Vagina (tissue), 2 donors: Measurements from ENCODE around the gene PTK6. TPM values are rescaled to one million over a fixed set of nuclear protein-coding genes. Genes with fewer than 3 reads are reported as not detected.

Source experiments
- DNase-seq, 2 donors: peaks; one replicate each; pipeline ENCODE4 v3.0.0-alpha.2; 2017; ENCODE audit errors: extremely low spot score in 2 of 2
- H3K27ac ChIP-seq: fragments of 200-600 bp; sonication (generic); one replicate; pipeline ENCODE4 v1.5.1; 2019
- H3K27me3 ChIP-seq: fragments of 200-600 bp; sonication (generic); one replicate; pipeline ENCODE4 v1.5.1; 2019
- H3K36me3 ChIP-seq, 2 donors: fragments of 200-600 bp; sonication (generic); one replicate each; pipeline ENCODE4 v1.5.1; 2017 to 2019
- H3K4me1 ChIP-seq: fragments of 200-600 bp; sonication (generic); one replicate; pipeline ENCODE4 v1.5.1; 2019
- H3K4me3 ChIP-seq, 2 donors: fragments of 200-600 bp; sonication (generic); 1 replicate in 1 of 2; 2 replicates in 1 of 2; pipeline ENCODE4 v1.5.1; 2016 to 2019
- H3K9me3 ChIP-seq: fragments of 200-600 bp; sonication (generic); one replicate; pipeline ENCODE4 v1.5.1; 2019
- CTCF ChIP-seq, 3 experiments: fragments of 450-650 bp in 2 of 3; fragments of 200-600 bp in 1 of 3; sonication (generic) in 1 of 3; IDR thresholded peaks; one replicate each; pipeline ENCODE4 v1.5.1; 2017 to 2019; ENCODE audit warnings: antibody characterized with exemption in 3 of 3, mild to moderate bottlenecking in 2 of 3, moderate library complexity in 2 of 3
- POLR2A ChIP-seq, 2 donors: fragments of 450-650 bp; IDR thresholded peaks; one replicate each; pipeline ENCODE4 v1.6.1; 2017; ENCODE audit warnings: antibody characterized with exemption in 2 of 2, mild to moderate bottlenecking in 2 of 2, moderate library complexity in 2 of 2
- POLR2AphosphoS5 ChIP-seq, 2 donors: sonication (generic); formaldehyde crosslinking; IDR thresholded peaks; one replicate each; pipeline ENCODE4 v1.9.0; 2017; ENCODE audit warnings: antibody characterized with exemption in 2 of 2, mild to moderate bottlenecking in 2 of 2, low read depth in 1 of 2; ENCODE audit not compliant: insufficient read depth in 1 of 2
- intact Hi-C: fragments of 100-400 bp; cut with DNase I; formaldehyde crosslinking; loops from one replicate; pipeline ENCODE4 v1.15.1; 2023
- total RNA-seq: library from RNA; depleted of rRNA; stranded (reverse); fragments of >200 nt; gene quantifications from one replicate; pipeline ENCODE4 v1.2.3, GENCODE V29; 2016

The PTK6 gene
- total RNA-seq, 1 donor from 2014 or later, result 25.8 TPM

- Histone ChIP-seq H3K27me3 (peaks cover 12% of the 10 kb centered on the region), H3K27ac (no peak overlapping the region), H3K9me3 (no peaks in the 10 kb centered on the region), H3K4me1 (peaks cover 14% of the 10 kb centered on the region), H3K4me3 (no peak overlapping the region), H3K36me3 (no peaks in the 10 kb centered on the region)
- DNase-seq, result no peak
- intact Hi-C loops, result no loop called here
- TF ChIP-seq CTCF (IDR thresholded peaks at IDR 0.05) (no peak), POLR2AphosphoS5 (IDR thresholded peaks at IDR 0.05; ENCODE audit: insufficient read depth in 1 of 2, low read depth in 1 of 2) (no peak), POLR2A (IDR thresholded peaks at IDR 0.05) (no peak)
These were observed 43.1 kb downstream of the PTK6 start for GRCh38 chr20:63494084-63494419.

- Histone ChIP-seq H3K9me3 (no peaks in the 10 kb centered on the region), H3K36me3 (no peaks in the 10 kb centered on the region), H3K4me1 (peaks cover 14% of the 10 kb centered on the region), H3K27ac (no peak overlapping the region), H3K27me3 (peaks cover 12% of the 10 kb centered on the region), H3K4me3 (no peak overlapping the region)
- intact Hi-C loops, result no loop called here
- TF ChIP-seq CTCF (IDR thresholded peaks at IDR 0.05) (no peak), POLR2AphosphoS5 (IDR thresholded peaks at IDR 0.05; ENCODE audit: insufficient read depth in 1 of 2, low read depth in 1 of 2) (no peak), POLR2A (IDR thresholded peaks at IDR 0.05) (no peak)
- DNase-seq, result no peak
These were observed 43.6 kb downstream of the PTK6 start for GRCh38 chr20:63493563-63494020.

GRCh38 chr20:63492982-63493381, 44.2 kb downstream of the PTK6 start:
- Histone ChIP-seq H3K36me3 (no peaks in the 10 kb centered on the region), H3K27me3 (peaks cover 6% of the 10 kb centered on the region), H3K27ac (no peak overlapping the region), H3K4me3 (no peak overlapping the region), H3K9me3 (no peaks in the 10 kb centered on the region), H3K4me1 (peaks cover 8% of the 10 kb centered on the region)
- no peak for DNase-seq
- TF ChIP-seq POLR2AphosphoS5 (IDR thresholded peaks at IDR 0.05; ENCODE audit: insufficient read depth in 1 of 2, low read depth in 1 of 2) (no peak), POLR2A (IDR thresholded peaks at IDR 0.05) (no peak), CTCF (IDR thresholded peaks at IDR 0.05) (no peak)
- intact Hi-C loops, result no loop called here

GRCh38 chr20:63492518-63492917, 44.7 kb downstream of the PTK6 start:
- Histone ChIP-seq H3K36me3 (no peaks in the 10 kb centered on the region), H3K4me1 (peaks cover 5% of the 10 kb centered on the region), H3K27me3 (peaks cover 6% of the 10 kb centered on the region), H3K27ac (no peak overlapping the region), H3K9me3 (no peaks in the 10 kb centered on the region), H3K4me3 (no peak overlapping the region)
- no peak for TF ChIP-seq POLR2A (IDR thresholded peaks at IDR 0.05)
- TF ChIP-seq CTCF (IDR thresholded peaks at IDR 0.05), result no peak
- no peak for TF ChIP-seq POLR2AphosphoS5 (IDR thresholded peaks at IDR 0.05; ENCODE audit: insufficient read depth in 1 of 2, low read depth in 1 of 2)
- intact Hi-C loops, result no loop called here
- no peak for DNase-seq

- Histone ChIP-seq H3K27ac (no peak overlapping the region), H3K9me3 (no peaks in the 10 kb centered on the region), H3K4me3 (no peak overlapping the region), H3K4me1 (peaks cover 5% of the 10 kb centered on the region), H3K36me3 (no peaks in the 10 kb centered on the region), H3K27me3 (peaks cover 9% of the 10 kb centered on the region)
- intact Hi-C loops, result no loop called here
- no peak for TF ChIP-seq POLR2A (IDR thresholded peaks at IDR 0.05)
- TF ChIP-seq CTCF (IDR thresholded peaks at IDR 0.05), result no peak
- no peak for TF ChIP-seq POLR2AphosphoS5 (IDR thresholded peaks at IDR 0.05; ENCODE audit: insufficient read depth in 1 of 2, low read depth in 1 of 2)
- no peak for DNase-seq
These were observed 45.4 kb downstream of the PTK6 start for GRCh38 chr20:63491635-63492230.
